HG03342 (cell line): ENCODE results near the gene MYH13.

Source experiments
- ATAC-seq: cut with Tn5 transposase; IDR thresholded peaks from one replicate; pipeline ENCODE4 v1.9.1; 2021; ENCODE audit warnings: mild to moderate bottlenecking, moderate library complexity; ENCODE audit not compliant: unreplicated experiment

The MYH13 gene

GRCh38 chr17:10349403-10349802, 23.4 kb downstream of the MYH13 start:
- ATAC-seq, result no peak

GRCh38 chr17:10344816-10345215, 28.0 kb downstream of the MYH13 start:
- no peak for ATAC-seq

- ATAC-seq, result no peak
Measured at GRCh38 chr17:10339051-10339450, 33.8 kb downstream of the MYH13 start.

GRCh38 chr17:10337976-10338375, 34.8 kb downstream of the MYH13 start:
- ATAC-seq, result no peak

GRCh38 chr17:10337136-10337535, 35.7 kb downstream of the MYH13 start:
- ATAC-seq, result no peak

GRCh38 chr17:10336393-10336792, 36.4 kb downstream of the MYH13 start:
- no peak for ATAC-seq

- no peak for ATAC-seq
Measured at GRCh38 chr17:10332515-10332914, 40.3 kb downstream of the MYH13 start.

GRCh38 chr17:10328971-10329923, 43.6 kb downstream of the MYH13 start:
- ATAC-seq, result no peak

- ATAC-seq, result no peak
Measured at GRCh38 chr17:10328206-10328605, 44.6 kb downstream of the MYH13 start.

GRCh38 chr17:10327640-10328039, 45.2 kb downstream of the MYH13 start:
- ATAC-seq, result no peak

- no peak for ATAC-seq
Measured at GRCh38 chr17:10325031-10325695, 47.6 kb downstream of the MYH13 start.

- ATAC-seq, result no peak
Measured at GRCh38 chr17:10323812-10324610, 48.8 kb downstream of the MYH13 start.

- ATAC-seq, result no peak
Measured at GRCh38 chr17:10318535-10318934, 54.3 kb downstream of the MYH13 start.

- no peak for ATAC-seq
Measured at GRCh38 chr17:10317543-10317834, 55.3 kb downstream of the MYH13 start.

GRCh38 chr17:10316801-10317542, 55.8 kb downstream of the MYH13 start:
- ATAC-seq, result peak; percentile 47

GRCh38 chr17:10314329-10314728, 58.5 kb downstream of the MYH13 start:
- no peak for ATAC-seq

- no peak for ATAC-seq
Measured at GRCh38 chr17:10313037-10313672, 59.7 kb downstream of the MYH13 start.

GRCh38 chr17:10311131-10311530, 61.7 kb downstream of the MYH13 start:
- ATAC-seq, result no peak

- ATAC-seq, result no peak
Measured at GRCh38 chr17:10309003-10309974, 63.5 kb downstream of the MYH13 start.
